Endothelial cell of umbilical vein (primary cell): ENCODE data around the gene REEP1. TPM values are rescaled to one million over a fixed set of nuclear protein-coding genes. Genes with fewer than 3 reads are reported as not detected.

Experiments used
- BruUV-seq: library from RNA; stranded (reverse); fragments of 400-500 nt; replicated peaks from 2 replicates; lab custom pipeline; 2021; lab: Mats Ljungman, UMichigan
- CTCF ChIA-PET: fragments of 300-600, 350-600 bp; sonication (Branson Sonifier 250); formaldehyde crosslinking; loops from one replicate; lab custom pipeline; 2021; ENCODE audit warnings: antibody characterized with exemption, inconsistent platforms; lab: Charles Lee
- POLR2A ChIA-PET: fragments of 300-600, 350-600 bp; sonication (Branson Sonifier 250); formaldehyde crosslinking; loops from one replicate; lab custom pipeline; 2021; ENCODE audit warnings: antibody characterized with exemption, inconsistent platforms; lab: Charles Lee
- DNase-seq: peaks from one replicate; pipeline ENCODE4 v3.0.0-alpha.2; 2011; ENCODE audit warnings: low read depth, low spot score
- FAIRE-seq: peaks from 2 replicates; lab custom pipeline; 2011; peaks lifted over from hg19 to GRCh38; lab: Jason Lieb, UNC
- H2AFZ ChIP-seq: 2 replicates; pipeline ENCODE4 v1.6.0; 2012; ENCODE audit warnings: low read depth, low read length, control low read depth, inconsistent platforms
- H3K27ac ChIP-seq: 2 replicates; pipeline ENCODE4 v1.5.1; 2011; ENCODE audit warnings: low read depth, mild to moderate bottlenecking, control low read depth, low read length, moderate library complexity; ENCODE audit not compliant: insufficient read depth
- H3K27me3 ChIP-seq, 2 experiments: 2 replicates each; pipeline versions ENCODE4 v1.6.0 to v1.6.1; 2011; ENCODE audit warnings: low read length in 2 of 2, mixed read lengths in 1 of 2; ENCODE audit not compliant: control insufficient read depth in 2 of 2, insufficient read depth in 2 of 2
- H3K36me3 ChIP-seq, 2 experiments: 2 replicates in 1 of 2; 3 replicates in 1 of 2; pipeline ENCODE4 v1.5.1; 2011; ENCODE audit warnings: low read length in 2 of 2, mild to moderate bottlenecking in 1 of 2, moderate library complexity in 1 of 2; ENCODE audit not compliant: control insufficient read depth in 2 of 2, insufficient read depth in 2 of 2; ENCODE audit errors: extremely low read depth in 1 of 2
- H3K4me1 ChIP-seq: 3 replicates; pipeline ENCODE4 v1.5.1; 2011; ENCODE audit warnings: mild to moderate bottlenecking, low read length; ENCODE audit not compliant: control insufficient read depth, insufficient read depth; ENCODE audit errors: extremely low read depth
- H3K4me2 ChIP-seq: 2 replicates; pipeline ENCODE4 v1.6.1; 2011; ENCODE audit warnings: low read length, control low read depth, mixed read lengths; ENCODE audit not compliant: insufficient read depth
- H3K4me3 ChIP-seq, 3 experiments: fragments of 200-600 bp in 1 of 3; sonication (generic), shearing (Covaris generic) in 1 of 3; replicated peaks in 1 of 3; 2 replicates each; pipeline ENCODE4 v1.5.1; 2011 to 2016; ENCODE audit warnings: control low read depth in 3 of 3, low read length in 3 of 3, mild to moderate bottlenecking in 2 of 3, inconsistent platforms in 1 of 3, low read depth in 1 of 3, moderate library complexity in 1 of 3; ENCODE audit not compliant: insufficient read depth in 1 of 3
- H3K79me2 ChIP-seq: 2 replicates; pipeline ENCODE4 v1.6.0; 2012; ENCODE audit warnings: low read length, inconsistent platforms; ENCODE audit not compliant: control insufficient read depth, insufficient read depth
- H3K9ac ChIP-seq: replicated peaks from 2 replicates; pipeline ENCODE3; 2011; ENCODE audit warnings: low read length, control low read depth; ENCODE audit not compliant: insufficient read depth; ENCODE audit errors: extremely low read depth
- H3K9me1 ChIP-seq: replicated peaks from 3 replicates; pipeline ENCODE4 v1.6.0; 2011; ENCODE audit warnings: mild to moderate bottlenecking, low read length; ENCODE audit not compliant: control insufficient read depth, insufficient read depth; ENCODE audit errors: extremely low read depth
- H3K9me3 ChIP-seq: replicated peaks from 2 replicates; pipeline ENCODE4 v1.5.1; 2012; ENCODE audit warnings: low read length, inconsistent platforms; ENCODE audit not compliant: control insufficient read depth, insufficient read depth
- H4K20me1 ChIP-seq: replicated peaks from 2 replicates; pipeline ENCODE3; 2011; ENCODE audit warnings: mild to moderate bottlenecking, low read length; ENCODE audit not compliant: control insufficient read depth, insufficient read depth; ENCODE audit errors: extremely low read depth
- EZH2 ChIP-seq: IDR thresholded peaks from 2 replicates; pipeline ENCODE4 v1.6.1; 2012; ENCODE audit warnings: borderline replicate concordance, low read depth, mild to moderate bottlenecking, moderate library complexity, low read length, inconsistent platforms; ENCODE audit not compliant: severe bottlenecking
- FOS ChIP-seq: IDR thresholded peaks from 2 replicates; pipeline ENCODE4 v1.6.1; 2011; ENCODE audit warnings: mild to moderate bottlenecking, low read length, moderate library complexity, borderline replicate concordance; ENCODE audit not compliant: insufficient read depth
- JUN ChIP-seq: IDR thresholded peaks from 2 replicates; pipeline ENCODE4 v1.6.1; 2011; ENCODE audit warnings: borderline replicate concordance, low read depth; ENCODE audit not compliant: insufficient read length, insufficient read depth
- dilution Hi-C: fragments of 300-500 bp; cut with MboI; formaldehyde crosslinking; loops from one replicate; pipeline ENCODE4 v1.15.0; 2019; ENCODE audit warnings: low sequenced_read_pairs; ENCODE audit not compliant: extremely low pct_ligation_motif_present
- intact Hi-C: fragments of 100-400 bp; cut with micrococcal nuclease; formaldehyde crosslinking; loops from one replicate; pipeline ENCODE4 v1.10.0; 2022
- polyA plus RNA-seq, 4 experiments: library from polyadenylated mRNA; depleted of rRNA in 3 of 4; stranded (reverse) in 3 of 4; unstranded in 1 of 4; fragments of >200 nt; gene quantifications; 2 replicates each; pipeline versions ENCODE4 v1.2.1 to v1.2.3, GENCODE V29; 2011 to 2012; ENCODE audit warnings: missing spikeins in 1 of 4
- total RNA-seq: library from RNA; stranded (reverse); gene quantifications from 2 replicates; pipeline ENCODE4 v1.2.3, GENCODE V29; 2021
- TF ChIP-seq, protein P1 (sequence below), 2 donors: IDR thresholded peaks; 1 replicate in 1 of 2; 2 replicates in 1 of 2; pipeline ENCODE4 v1.5.1; 2011; ENCODE audit warnings: low read length in 2 of 2, mild to moderate bottlenecking in 2 of 2, moderate library complexity in 2 of 2, control low read depth in 1 of 2, inconsistent platforms in 1 of 2, low read depth in 1 of 2; ENCODE audit not compliant: insufficient read depth in 1 of 2; ENCODE audit errors: extremely low read depth in 1 of 2

Gene REEP1
- total and polyA plus RNA-seq, 2 donors (not counting 3 experiments of a cell fraction or from before 2014, with no cell fraction given) = 0.11 to 0.53 TPM

DNA sequence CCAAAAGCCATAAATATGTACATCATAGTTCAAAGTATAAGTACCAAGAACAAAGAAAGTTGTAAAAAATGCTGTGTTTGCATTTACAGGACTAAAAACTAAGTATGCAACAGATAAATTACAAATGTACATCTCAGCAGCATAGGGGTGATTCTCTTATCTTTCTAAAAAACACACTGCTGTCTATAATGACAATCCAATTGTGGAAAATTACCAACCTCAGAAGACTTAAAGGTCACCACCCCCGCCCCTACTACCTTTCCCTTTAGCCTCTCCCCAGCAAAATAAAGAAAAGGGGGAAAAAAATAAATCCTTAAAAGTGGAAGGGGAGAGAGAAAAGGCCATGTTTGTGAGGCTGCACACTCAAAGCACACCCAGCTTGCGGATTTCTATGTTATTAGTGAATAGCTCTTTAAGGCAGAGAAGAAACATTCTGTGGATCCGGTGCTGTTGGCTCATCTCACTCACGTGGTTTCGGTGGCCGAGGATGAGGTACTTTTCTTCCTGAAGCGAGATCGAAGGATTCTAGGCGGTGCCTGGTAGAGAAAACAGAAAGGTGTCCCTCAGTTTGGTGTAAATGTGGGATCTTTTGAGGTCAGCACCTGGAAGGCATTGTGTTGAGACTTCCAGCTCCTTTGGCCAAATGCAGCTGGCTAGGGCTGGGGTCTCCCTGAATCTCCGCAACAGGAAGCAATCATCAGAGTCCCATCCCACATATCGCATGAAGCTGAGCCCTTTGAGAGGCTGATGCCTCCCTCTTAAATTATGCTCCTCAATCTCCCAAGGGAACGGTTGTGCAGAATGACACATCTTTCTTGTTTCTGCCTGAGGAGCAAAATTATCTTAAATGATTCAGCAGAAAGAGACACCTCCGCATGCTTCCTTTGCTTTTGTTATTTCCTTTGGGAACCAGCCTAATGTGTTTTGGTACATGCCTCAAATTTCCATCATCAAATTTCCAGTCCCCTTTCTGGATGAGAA is 120.6 kb downstream of the REEP1 start:
- H3K79me2 ChIP-seq = no peaks in the 10 kb centered on the region
- no peak overlapping the region for H3K27ac ChIP-seq
- BruUV-seq = no TSS peak
- H2AFZ ChIP-seq = no peak overlapping the region
- H3K9me1 ChIP-seq = no peaks in the 10 kb centered on the region
- H4K20me1 ChIP-seq = no peaks in the 10 kb centered on the region
- CTCF ChIA-PET = interaction anchor here (1.7 kb wide), 1 partner anchor 156 kb away, joined by 6 read pairs; no protein-coding TSS in a partner anchor
- FAIRE-seq (no peak), DNase-seq (no peak)
- no peak overlapping the region for H3K9ac ChIP-seq
- no peaks in the 10 kb centered on the region for H3K27me3 ChIP-seq
- no peaks in the 10 kb centered on the region for H3K9me3 ChIP-seq
- peaks cover 14% of the 10 kb centered on the region for H3K4me1 ChIP-seq
- dilution Hi-C loops = no loop called here
- H3K36me3 ChIP-seq = peaks cover 0 to 4% of the 10 kb centered on the region in 2 experiments
- intact Hi-C loops = no loop called here
- H3K4me2 ChIP-seq = no peak overlapping the region
- H3K4me3 ChIP-seq = no peak overlapping the region
- TF ChIP-seq EZH2 (no peak), FOS (no peak), JUN (no peak)
- TF ChIP-seq, protein P1, sequence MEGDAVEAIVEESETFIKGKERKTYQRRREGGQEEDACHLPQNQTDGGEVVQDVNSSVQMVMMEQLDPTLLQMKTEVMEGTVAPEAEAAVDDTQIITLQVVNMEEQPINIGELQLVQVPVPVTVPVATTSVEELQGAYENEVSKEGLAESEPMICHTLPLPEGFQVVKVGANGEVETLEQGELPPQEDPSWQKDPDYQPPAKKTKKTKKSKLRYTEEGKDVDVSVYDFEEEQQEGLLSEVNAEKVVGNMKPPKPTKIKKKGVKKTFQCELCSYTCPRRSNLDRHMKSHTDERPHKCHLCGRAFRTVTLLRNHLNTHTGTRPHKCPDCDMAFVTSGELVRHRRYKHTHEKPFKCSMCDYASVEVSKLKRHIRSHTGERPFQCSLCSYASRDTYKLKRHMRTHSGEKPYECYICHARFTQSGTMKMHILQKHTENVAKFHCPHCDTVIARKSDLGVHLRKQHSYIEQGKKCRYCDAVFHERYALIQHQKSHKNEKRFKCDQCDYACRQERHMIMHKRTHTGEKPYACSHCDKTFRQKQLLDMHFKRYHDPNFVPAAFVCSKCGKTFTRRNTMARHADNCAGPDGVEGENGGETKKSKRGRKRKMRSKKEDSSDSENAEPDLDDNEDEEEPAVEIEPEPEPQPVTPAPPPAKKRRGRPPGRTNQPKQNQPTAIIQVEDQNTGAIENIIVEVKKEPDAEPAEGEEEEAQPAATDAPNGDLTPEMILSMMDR (IDR thresholded peaks at IDR 0.05; ENCODE audit: extremely low read depth in 1 of 2, insufficient read depth in 1 of 2, low read depth in 1 of 2, low read length in 2 of 2) = no peak
- POLR2A ChIA-PET = no interaction called here
